Measurements from ENCODE around the gene IQCN. TPM values are rescaled to one million over a fixed set of nuclear protein-coding genes. Genes with fewer than 3 reads are reported as not detected.

IQCN gene
- total and polyA plus RNA-seq, 10 of the 15 experiments (the other 5 are each of a cell fraction or from before 2014, with no cell fraction given): 0.01 to 0.54 (median 0.23) TPM; not detected in 3

GRCh38 chr19:18322759-18323460 is 48.7 kb upstream of the IQCN start, which contains the start of gene LSM4 (continued):
- TF ChIP-seq SUZ12 (IDR thresholded peaks at IDR 0.05; ENCODE audit: unreplicated experiment) (no peak), HDGF (IDR thresholded peaks at IDR 0.05) (peak; percentile 84), CREM (IDR thresholded peaks at IDR 0.05; ENCODE audit: low read depth) (peak; percentile 63; the same call in 1 of the 2 replicates), SMC3 (IDR thresholded peaks at IDR 0.05; ENCODE audit: borderline replicate concordance, low read length) (peak; percentile 75; the same call in 1 of the 2 replicates), HCFC1 (IDR thresholded peaks at IDR 0.05; ENCODE audit: low read length) (no peak; the same call in none of the 2 replicates), ZNF384 (IDR thresholded peaks at IDR 0.05; ENCODE audit: borderline replicate concordance, low read depth, low read length) (no peak), ZBTB33 (IDR thresholded peaks at IDR 0.05) (no peak), SRF (IDR thresholded peaks at IDR 0.05; ENCODE audit: low read depth in 2 of 2, low read length in 2 of 2) (no peak), BCL11A (IDR thresholded peaks at IDR 0.05; ENCODE audit: low read depth, low read length) (no peak), SMAD5 (IDR thresholded peaks at IDR 0.05; ENCODE audit: low read depth) (no peak; the same call in 1 of the 2 replicates), MTA2 (IDR thresholded peaks at IDR 0.05; ENCODE audit: low read depth) (no peak), SREBF2 (IDR thresholded peaks at IDR 0.05; ENCODE audit: low read length) (no peak), NR2C1 (IDR thresholded peaks at IDR 0.05) (peak; percentile 37), TCF7 (IDR thresholded peaks at IDR 0.05; ENCODE audit: borderline replicate concordance) (no peak), CUX1 (IDR thresholded peaks at IDR 0.05; ENCODE audit: insufficient replicate concordance, low read depth, low read length) (no peak), YBX1 (IDR thresholded peaks at IDR 0.05) (no peak), CHD1 (IDR thresholded peaks at IDR 0.05; ENCODE audit: low read depth, low read length) (no peak), ZNF622 (IDR thresholded peaks at IDR 0.05) (no peak), SMARCA5 (IDR thresholded peaks at IDR 0.05) (no peak), STAT3 (IDR thresholded peaks at IDR 0.05; ENCODE audit: low read depth, low read length) (no peak), RCOR1 (conservative IDR thresholded peaks at IDR 0.05; ENCODE audit: low read depth, low read length) (no peak), BCL3 (IDR thresholded peaks at IDR 0.05; ENCODE audit: borderline replicate concordance, insufficient read depth, low read depth, low read length, poor library complexity, severe bottlenecking) (no peak), LARP7 (IDR thresholded peaks at IDR 0.05) (peak; percentile 89), MTA3 (IDR thresholded peaks at IDR 0.05; ENCODE audit: borderline replicate concordance, low read length) (no peak), EP300 (IDR thresholded peaks at IDR 0.05; ENCODE audit: borderline replicate concordance in 1 of 2, control insufficient read depth in 1 of 2, low read depth in 2 of 2, low read length in 2 of 2) (0 out of 4 replicates have a peak, but pooled peaks of 1 of the 2 experiments have one; percentile 5)
